Liver (tissue), 3 donors: ENCODE results near the gene RAD51B.
"Not testable (repeated sequence)": the region's sequence is repeated elsewhere in the genome, so short reads cannot be mapped to it uniquely, and the experiment has no call there.

Source experiments
- EGR1 ChIP-seq, 2 donors: IDR thresholded peaks; 2 replicates each; pipeline ENCODE4 v1.6.1; 2016 to 2018; ENCODE audit warnings: antibody characterized with exemption in 2 of 2, low read depth in 2 of 2
- FOXA1 ChIP-seq: IDR thresholded peaks from 2 replicates; pipeline ENCODE4 v1.6.1; 2016; ENCODE audit warnings: antibody characterized with exemption
- HNF4A ChIP-seq, 2 donors: conservative IDR thresholded peaks; 2 replicates each; pipeline ENCODE4 v1.6.1; 2016; ENCODE audit warnings: antibody characterized with exemption in 2 of 2, mild to moderate bottlenecking in 2 of 2
- JUND ChIP-seq, 2 donors: IDR thresholded peaks; 2 replicates each; pipeline ENCODE4 v1.6.1; 2016; ENCODE audit warnings: antibody characterized with exemption in 2 of 2
- RAD21 ChIP-seq, 2 donors: IDR thresholded peaks; 2 replicates each; pipeline ENCODE4 v1.6.1; 2016; ENCODE audit warnings: antibody characterized with exemption in 2 of 2, mild to moderate bottlenecking in 2 of 2
- RXRA ChIP-seq, 2 donors: IDR thresholded peaks; 2 replicates each; pipeline ENCODE4 v1.6.1; 2017 to 2018; ENCODE audit warnings: antibody characterized with exemption in 2 of 2, mild to moderate bottlenecking in 1 of 2
- TAF1 ChIP-seq: conservative IDR thresholded peaks from 2 replicates; pipeline ENCODE4 v1.6.1; 2016; ENCODE audit warnings: antibody characterized with exemption, mild to moderate bottlenecking
- YY1 ChIP-seq: IDR thresholded peaks from 2 replicates; pipeline ENCODE4 v1.6.1; 2016; ENCODE audit warnings: antibody characterized with exemption, mild to moderate bottlenecking
- TF ChIP-seq, protein P1 (sequence below): fragments of 150-350 bp; IDR thresholded peaks from 2 replicates; pipeline ENCODE4 v1.5.1; 2017; ENCODE audit warnings: improper control_type of control experiment, low read depth, low read length; ENCODE audit not compliant: missing input control
- TF ChIP-seq, protein P2 (sequence below): IDR thresholded peaks from 2 replicates; pipeline ENCODE4 v1.6.1; 2016; ENCODE audit warnings: antibody characterized with exemption
- TF ChIP-seq, protein P3 (sequence below): IDR thresholded peaks from 2 replicates; pipeline ENCODE4 v1.6.1; 2016; ENCODE audit warnings: antibody characterized with exemption
- TF ChIP-seq, protein P4 (sequence below): IDR thresholded peaks from 2 replicates; pipeline ENCODE4 v1.6.1; 2016; ENCODE audit warnings: antibody characterized with exemption
- TF ChIP-seq, protein P5 (sequence below): IDR thresholded peaks from 2 replicates; pipeline ENCODE4 v1.6.1; 2016; ENCODE audit warnings: antibody characterized with exemption, mild to moderate bottlenecking
- donor health status: healthy.
- donor health status: healthy.

DNA sequence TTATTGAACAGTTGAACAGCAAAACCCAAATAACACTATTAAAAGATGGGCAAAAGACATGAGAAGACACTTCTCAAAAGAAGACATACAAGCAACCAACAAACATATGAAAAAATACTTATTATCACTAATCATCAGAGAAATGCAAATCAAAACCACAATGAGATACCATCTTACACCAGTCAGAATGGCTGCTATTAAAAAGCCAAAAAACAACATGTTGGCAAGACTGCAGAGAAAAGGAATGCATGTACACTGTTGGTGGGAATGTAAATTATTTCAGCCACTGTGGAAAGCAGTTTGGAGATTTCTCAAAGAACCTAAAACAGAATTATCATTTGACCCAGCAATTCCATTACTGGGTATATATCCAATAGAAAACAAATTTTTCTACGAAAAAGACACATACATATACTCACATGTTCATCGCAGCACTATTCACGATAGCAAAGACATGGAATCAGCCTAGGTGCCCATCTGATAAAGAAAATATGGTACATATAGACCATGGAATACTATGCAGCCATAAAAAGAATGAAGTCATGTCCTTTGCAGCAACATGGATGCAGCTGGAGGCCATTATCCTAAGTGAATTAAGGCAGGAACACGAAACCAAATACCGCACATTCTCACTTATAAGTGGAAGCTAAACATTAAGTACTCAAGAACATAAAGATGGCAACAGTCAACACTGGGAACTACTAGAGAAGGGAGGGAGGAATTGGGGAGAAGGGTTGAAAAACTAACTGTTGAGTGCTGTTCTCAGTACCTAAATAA, 367.1 kb downstream of the RAD51B start:
- not testable (repeated sequence) for TF ChIP-seq TAF1; RXRA (IDR thresholded peaks at IDR 0.05); EGR1 (IDR thresholded peaks at IDR 0.05; ENCODE audit: low read depth in 2 of 2); RAD21 (IDR thresholded peaks at IDR 0.05); FOXA1; YY1; JUND (IDR thresholded peaks at IDR 0.05); HNF4A (conservative IDR thresholded peaks at IDR 0.05)
- TF ChIP-seq, protein P1, sequence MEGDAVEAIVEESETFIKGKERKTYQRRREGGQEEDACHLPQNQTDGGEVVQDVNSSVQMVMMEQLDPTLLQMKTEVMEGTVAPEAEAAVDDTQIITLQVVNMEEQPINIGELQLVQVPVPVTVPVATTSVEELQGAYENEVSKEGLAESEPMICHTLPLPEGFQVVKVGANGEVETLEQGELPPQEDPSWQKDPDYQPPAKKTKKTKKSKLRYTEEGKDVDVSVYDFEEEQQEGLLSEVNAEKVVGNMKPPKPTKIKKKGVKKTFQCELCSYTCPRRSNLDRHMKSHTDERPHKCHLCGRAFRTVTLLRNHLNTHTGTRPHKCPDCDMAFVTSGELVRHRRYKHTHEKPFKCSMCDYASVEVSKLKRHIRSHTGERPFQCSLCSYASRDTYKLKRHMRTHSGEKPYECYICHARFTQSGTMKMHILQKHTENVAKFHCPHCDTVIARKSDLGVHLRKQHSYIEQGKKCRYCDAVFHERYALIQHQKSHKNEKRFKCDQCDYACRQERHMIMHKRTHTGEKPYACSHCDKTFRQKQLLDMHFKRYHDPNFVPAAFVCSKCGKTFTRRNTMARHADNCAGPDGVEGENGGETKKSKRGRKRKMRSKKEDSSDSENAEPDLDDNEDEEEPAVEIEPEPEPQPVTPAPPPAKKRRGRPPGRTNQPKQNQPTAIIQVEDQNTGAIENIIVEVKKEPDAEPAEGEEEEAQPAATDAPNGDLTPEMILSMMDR, result not testable (repeated sequence)
- TF ChIP-seq, protein P2, sequence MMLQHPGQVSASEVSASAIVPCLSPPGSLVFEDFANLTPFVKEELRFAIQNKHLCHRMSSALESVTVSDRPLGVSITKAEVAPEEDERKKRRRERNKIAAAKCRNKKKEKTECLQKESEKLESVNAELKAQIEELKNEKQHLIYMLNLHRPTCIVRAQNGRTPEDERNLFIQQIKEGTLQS, result not testable (repeated sequence)
- TF ChIP-seq, protein P3, sequence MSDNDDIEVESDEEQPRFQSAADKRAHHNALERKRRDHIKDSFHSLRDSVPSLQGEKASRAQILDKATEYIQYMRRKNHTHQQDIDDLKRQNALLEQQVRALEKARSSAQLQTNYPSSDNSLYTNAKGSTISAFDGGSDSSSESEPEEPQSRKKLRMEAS, result not testable (repeated sequence)
- TF ChIP-seq, protein P4, sequence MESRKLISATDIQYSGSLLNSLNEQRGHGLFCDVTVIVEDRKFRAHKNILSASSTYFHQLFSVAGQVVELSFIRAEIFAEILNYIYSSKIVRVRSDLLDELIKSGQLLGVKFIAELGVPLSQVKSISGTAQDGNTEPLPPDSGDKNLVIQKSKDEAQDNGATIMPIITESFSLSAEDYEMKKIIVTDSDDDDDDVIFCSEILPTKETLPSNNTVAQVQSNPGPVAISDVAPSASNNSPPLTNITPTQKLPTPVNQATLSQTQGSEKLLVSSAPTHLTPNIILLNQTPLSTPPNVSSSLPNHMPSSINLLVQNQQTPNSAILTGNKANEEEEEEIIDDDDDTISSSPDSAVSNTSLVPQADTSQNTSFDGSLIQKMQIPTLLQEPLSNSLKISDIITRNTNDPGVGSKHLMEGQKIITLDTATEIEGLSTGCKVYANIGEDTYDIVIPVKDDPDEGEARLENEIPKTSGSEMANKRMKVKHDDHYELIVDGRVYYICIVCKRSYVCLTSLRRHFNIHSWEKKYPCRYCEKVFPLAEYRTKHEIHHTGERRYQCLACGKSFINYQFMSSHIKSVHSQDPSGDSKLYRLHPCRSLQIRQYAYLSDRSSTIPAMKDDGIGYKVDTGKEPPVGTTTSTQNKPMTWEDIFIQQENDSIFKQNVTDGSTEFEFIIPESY, result not testable (repeated sequence)
- TF ChIP-seq, protein P5, sequence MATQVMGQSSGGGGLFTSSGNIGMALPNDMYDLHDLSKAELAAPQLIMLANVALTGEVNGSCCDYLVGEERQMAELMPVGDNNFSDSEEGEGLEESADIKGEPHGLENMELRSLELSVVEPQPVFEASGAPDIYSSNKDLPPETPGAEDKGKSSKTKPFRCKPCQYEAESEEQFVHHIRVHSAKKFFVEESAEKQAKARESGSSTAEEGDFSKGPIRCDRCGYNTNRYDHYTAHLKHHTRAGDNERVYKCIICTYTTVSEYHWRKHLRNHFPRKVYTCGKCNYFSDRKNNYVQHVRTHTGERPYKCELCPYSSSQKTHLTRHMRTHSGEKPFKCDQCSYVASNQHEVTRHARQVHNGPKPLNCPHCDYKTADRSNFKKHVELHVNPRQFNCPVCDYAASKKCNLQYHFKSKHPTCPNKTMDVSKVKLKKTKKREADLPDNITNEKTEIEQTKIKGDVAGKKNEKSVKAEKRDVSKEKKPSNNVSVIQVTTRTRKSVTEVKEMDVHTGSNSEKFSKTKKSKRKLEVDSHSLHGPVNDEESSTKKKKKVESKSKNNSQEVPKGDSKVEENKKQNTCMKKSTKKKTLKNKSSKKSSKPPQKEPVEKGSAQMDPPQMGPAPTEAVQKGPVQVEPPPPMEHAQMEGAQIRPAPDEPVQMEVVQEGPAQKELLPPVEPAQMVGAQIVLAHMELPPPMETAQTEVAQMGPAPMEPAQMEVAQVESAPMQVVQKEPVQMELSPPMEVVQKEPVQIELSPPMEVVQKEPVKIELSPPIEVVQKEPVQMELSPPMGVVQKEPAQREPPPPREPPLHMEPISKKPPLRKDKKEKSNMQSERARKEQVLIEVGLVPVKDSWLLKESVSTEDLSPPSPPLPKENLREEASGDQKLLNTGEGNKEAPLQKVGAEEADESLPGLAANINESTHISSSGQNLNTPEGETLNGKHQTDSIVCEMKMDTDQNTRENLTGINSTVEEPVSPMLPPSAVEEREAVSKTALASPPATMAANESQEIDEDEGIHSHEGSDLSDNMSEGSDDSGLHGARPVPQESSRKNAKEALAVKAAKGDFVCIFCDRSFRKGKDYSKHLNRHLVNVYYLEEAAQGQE, result not testable (repeated sequence)
